Measurements from ENCODE around the gene ZNF441. TPM values are rescaled to one million over a fixed set of nuclear protein-coding genes. Genes with fewer than 3 reads are reported as not detected.

Gene ZNF441
- total and polyA plus RNA-seq, 7 experiments from 2014 or later: 3.9 to 23.8 (median 6.8) TPM

DNA sequence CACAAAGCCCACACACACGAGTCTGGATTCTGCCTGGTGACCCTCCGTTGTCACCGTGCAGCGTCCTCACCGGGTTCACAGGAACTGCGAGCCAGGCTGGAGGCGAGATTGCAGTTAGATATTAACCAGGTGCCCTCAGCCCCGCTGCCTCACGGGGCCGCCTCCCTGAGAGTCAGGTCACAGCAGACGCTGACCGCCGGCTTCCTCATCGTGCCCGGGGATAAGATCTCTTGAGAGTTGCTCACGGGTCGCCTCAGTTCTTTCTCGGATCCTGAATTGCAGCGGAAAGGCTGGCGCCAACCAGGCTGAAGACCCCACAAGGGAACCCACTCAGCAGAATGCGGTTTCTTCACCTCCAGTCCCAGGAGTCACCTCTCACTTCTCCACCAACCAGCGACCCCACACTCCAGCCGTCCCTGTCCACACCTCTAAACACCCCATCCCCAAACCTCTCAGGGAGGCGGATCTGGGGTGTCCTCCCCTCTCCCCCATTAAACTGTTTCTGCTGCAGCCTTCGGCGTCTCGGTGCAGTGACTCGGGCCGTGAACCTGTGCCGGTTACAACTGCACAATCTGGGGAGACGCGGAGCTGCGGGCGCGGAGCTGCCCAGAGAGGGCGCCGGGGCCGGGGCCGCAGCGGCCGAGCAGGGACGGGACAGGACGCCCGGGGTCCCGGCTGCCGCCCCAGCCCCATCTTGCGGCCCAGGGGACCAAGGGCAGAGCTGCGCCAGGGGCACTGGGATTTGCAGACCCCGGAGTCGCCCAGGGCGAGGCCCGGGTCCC lies 28.6 kb upstream of the ZNF441 start:
- peak; percentile 53 for ATAC-seq
- ChIA-PET POLR2A (interaction anchor here (0.6 to 1.6 kb wide), 3 partner anchors 28 to 250 kb away, joined by 3 to 7 read pairs (median 4); partner anchors contain the start of gene ZNF441), CTCF (no interaction called here)
- H3K36me3 Mint-ChIP-seq: peaks cover 0 to 8% (median 4%) of the 10 kb centered on the region in 5 donors
- peak overlapping the region; percentile 75 for H3K4me3 ChIP-seq (ENCODE audit: low read length)
- H3K27ac Mint-ChIP-seq: peak overlapping the region; percentile 72 to 96 (median 89)
- peaks cover 0 to 6% (median 0%) of the 10 kb centered on the region in 5 donors for H3K27me3 Mint-ChIP-seq
- peak overlapping the region; percentile 73 for H3K27ac ChIP-seq (ENCODE audit: low read depth, low read length)
- peak in 7 of 9 donors; percentile 5 to 33 (median 18) for DNase-seq
- H3K27me3 ChIP-seq (ENCODE audit: control insufficient read depth in 2 of 2, insufficient read depth in 2 of 2, low read length in 2 of 2): no peaks in the 10 kb centered on the region
- peak overlapping the region; percentile 94 to 100 (median 98) for H3K4me3 Mint-ChIP-seq
- no peaks in the 10 kb centered on the region for H3K36me3 ChIP-seq (ENCODE audit: control insufficient read depth in 2 of 3, insufficient read depth in 3 of 3, low read length in 3 of 3)
- intact Hi-C loops (cut with micrococcal nuclease): loop anchor here (1.0 to 5.0 kb wide), 9 partner anchors 29 to 391 kb away; partner anchors contain the start of genes CCDC159 (in 1 of the 2), ODAD3 (in 1 of the 2), PRKCSH (in 1 of the 2) and TMEM205 (in 1 of the 2)
- H3K9me3 ChIP-seq (ENCODE audit: control insufficient read depth in 2 of 3, low read length in 3 of 3): no peaks in the 10 kb centered on the region
- H3K9me3 Mint-ChIP-seq: peaks cover 0 to 5% (median 0%) of the 10 kb centered on the region in 11 donors
- H3K4me1 Mint-ChIP-seq: peaks cover 13 to 36% (median 26%) of the 10 kb centered on the region in 7 donors
- peaks cover 0 to 11% of the 10 kb centered on the region in 2 donors for H3K4me1 ChIP-seq (ENCODE audit: control insufficient read depth in 2 of 2, insufficient read depth in 2 of 2, low read length in 2 of 2)

- peaks cover 13 to 36% (median 25%) of the 10 kb centered on the region in 7 donors for H3K4me1 Mint-ChIP-seq
- Histone ChIP-seq H3K27me3 (ENCODE audit: control insufficient read depth in 2 of 2, insufficient read depth in 2 of 2, low read length in 2 of 2) (no peaks in the 10 kb centered on the region), H3K36me3 (ENCODE audit: control insufficient read depth in 2 of 3, insufficient read depth in 3 of 3, low read length in 3 of 3) (no peaks in the 10 kb centered on the region), H3K27ac (ENCODE audit: low read depth, low read length) (peak within 1 kb of the TSS; percentile 73), H3K9me3 (ENCODE audit: control insufficient read depth in 2 of 3, low read length in 3 of 3) (no peaks in the 10 kb centered on the region), H3K4me3 (ENCODE audit: low read length) (peak within 1 kb of the TSS; percentile 75), H3K4me1 (ENCODE audit: control insufficient read depth in 2 of 2, insufficient read depth in 2 of 2, low read length in 2 of 2) (peaks cover 0 to 11% of the 10 kb centered on the region in 2 donors)
- DNase-seq: peak; percentile 85 to 98 (median 96)
- H3K4me3 Mint-ChIP-seq: peak within 1 kb of the TSS; percentile 94 to 100 (median 98)
- ATAC-seq: peak; percentile 100
- CTCF ChIA-PET: no interaction called here
- peak within 1 kb of the TSS; percentile 82 to 98 (median 92) for H3K27ac Mint-ChIP-seq
- peaks cover 0 to 6% (median 4%) of the 10 kb centered on the region in 5 donors for H3K27me3 Mint-ChIP-seq
- intact Hi-C loops (cut with micrococcal nuclease): loop anchor here (1.0 to 5.0 kb wide), 11 partner anchors 28 to 392 kb away; partner anchors contain the start of genes ODAD3 (in 2 of the 2), PRKCSH (in 2 of the 2), CCDC159 (in 1 of the 2) and TMEM205 (in 1 of the 2)
- H3K36me3 Mint-ChIP-seq: peaks cover 0 to 8% (median 4%) of the 10 kb centered on the region in 5 donors
- POLR2A ChIA-PET: interaction anchor here (1.2 to 1.6 kb wide), 2 partner anchors 27 to 249 kb away, joined by 3 to 7 read pairs; partner anchors contain the start of gene ZNF441
- H3K9me3 Mint-ChIP-seq: peaks cover 0 to 7% (median 0%) of the 10 kb centered on the region in 11 donors
Observed at GRCh38 chr19:11738746-11739620, 27.8 kb upstream of the ZNF441 start, which contains the start of gene ZNF823. Gene ZNF823 (minus strand): TSS chr19:11738946. CDS start chr19:11738819, 127 bp downstream.

DNA sequence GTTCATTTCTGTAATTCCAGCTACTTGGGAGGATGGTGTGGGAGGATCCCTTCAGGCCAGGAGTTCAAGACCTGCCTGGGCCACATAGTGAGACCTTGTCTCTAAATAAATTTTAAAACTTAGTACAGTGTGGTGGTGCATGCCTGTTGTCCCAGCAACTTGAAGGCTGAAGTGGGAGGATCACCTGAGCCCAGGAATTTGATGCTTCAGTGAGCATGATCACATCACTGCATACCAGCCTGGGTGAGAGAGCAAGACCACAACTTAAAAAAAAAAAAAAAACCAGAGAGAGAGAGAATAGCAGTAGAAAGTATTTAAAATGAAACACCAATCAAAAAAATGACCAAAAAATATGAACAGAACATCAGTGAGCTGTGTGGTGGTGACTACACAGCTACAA lies 20.9 kb upstream of the ZNF441 start:
- H3K9me3 ChIP-seq (ENCODE audit: control insufficient read depth in 2 of 3, low read length in 3 of 3): peaks cover 0 to 14% (median 0%) of the 10 kb centered on the region in 3 experiments
- peaks cover 0 to 21% (median 0%) of the 10 kb centered on the region in 5 donors for H3K36me3 Mint-ChIP-seq
- H3K27me3 Mint-ChIP-seq: peaks cover 0 to 11% (median 5%) of the 10 kb centered on the region in 5 donors
- H3K9me3 Mint-ChIP-seq: peaks cover 1 to 56% (median 32%) of the 10 kb centered on the region in 11 donors
- DNase-seq (no peak), ATAC-seq (no peak)
- no peak overlapping the region for H3K4me3 Mint-ChIP-seq
- POLR2A ChIA-PET: interaction anchor here (0.6 to 1.1 kb wide), 2 partner anchors 21 to 284 kb away, joined by 3 to 5 read pairs; partner anchors contain the start of gene ZNF441
- H3K27ac Mint-ChIP-seq: no peak overlapping the region
- H3K27ac ChIP-seq (ENCODE audit: low read depth, low read length): no peak overlapping the region
- no peaks in the 10 kb centered on the region for H3K36me3 ChIP-seq (ENCODE audit: control insufficient read depth in 2 of 3, insufficient read depth in 3 of 3, low read length in 3 of 3)
- H3K4me1 Mint-ChIP-seq: no peaks in the 10 kb centered on the region
- no peak overlapping the region for H3K4me3 ChIP-seq (ENCODE audit: low read length)
- CTCF ChIA-PET: interaction anchor here (0.6 kb wide), 1 partner anchor 461 kb away, joined by 3 read pairs; no protein-coding TSS in a partner anchor
- H3K4me1 ChIP-seq (ENCODE audit: control insufficient read depth in 2 of 2, insufficient read depth in 2 of 2, low read length in 2 of 2): no peaks in the 10 kb centered on the region
- intact Hi-C loops (cut with micrococcal nuclease): no loop called here
- no peaks in the 10 kb centered on the region for H3K27me3 ChIP-seq (ENCODE audit: control insufficient read depth in 2 of 2, insufficient read depth in 2 of 2, low read length in 2 of 2)

GRCh38 chr19:11747277-11747676 lies 19.5 kb upstream of the ZNF441 start:
- intact Hi-C loops (cut with micrococcal nuclease): no loop called here
- peaks cover 0 to 14% (median 1%) of the 10 kb centered on the region in 3 experiments for H3K9me3 ChIP-seq (ENCODE audit: control insufficient read depth in 2 of 3, low read length in 3 of 3)
- H3K4me3 ChIP-seq (ENCODE audit: low read length): no peak overlapping the region
- no peaks in the 10 kb centered on the region for H3K4me1 Mint-ChIP-seq
- peaks cover 4 to 70% (median 42%) of the 10 kb centered on the region in 11 donors for H3K9me3 Mint-ChIP-seq
- DNase-seq (no peak), ATAC-seq (no peak)
- ChIA-PET CTCF (no interaction called here), POLR2A (no interaction called here)
- H3K27me3 Mint-ChIP-seq: peaks cover 0 to 19% (median 14%) of the 10 kb centered on the region in 5 donors
- no peaks in the 10 kb centered on the region for H3K4me1 ChIP-seq (ENCODE audit: control insufficient read depth in 2 of 2, insufficient read depth in 2 of 2, low read length in 2 of 2)
- no peak overlapping the region for H3K4me3 Mint-ChIP-seq
- H3K27ac Mint-ChIP-seq: no peak overlapping the region
- no peak overlapping the region for H3K27ac ChIP-seq (ENCODE audit: low read depth, low read length)
- no peaks in the 10 kb centered on the region for H3K27me3 ChIP-seq (ENCODE audit: control insufficient read depth in 2 of 2, insufficient read depth in 2 of 2, low read length in 2 of 2)
- peaks cover 0 to 22% (median 2%) of the 10 kb centered on the region in 5 donors for H3K36me3 Mint-ChIP-seq
- no peaks in the 10 kb centered on the region for H3K36me3 ChIP-seq (ENCODE audit: control insufficient read depth in 2 of 3, insufficient read depth in 3 of 3, low read length in 3 of 3)

GRCh38 chr19:11749751-11750150 lies 17.0 kb upstream of the ZNF441 start:
- Mint-ChIP-seq H3K9me3 (peaks cover 10 to 88% (median 47%) of the 10 kb centered on the region in 11 donors), H3K4me1 (no peaks in the 10 kb centered on the region), H3K36me3 (peaks cover 1 to 31% (median 12%) of the 10 kb centered on the region in 5 donors), H3K27ac (no peak overlapping the region), H3K27me3 (peaks cover 0 to 36% (median 19%) of the 10 kb centered on the region in 5 donors), H3K4me3 (no peak overlapping the region)
- DNase-seq (no peak), ATAC-seq (no peak)
- ChIA-PET POLR2A (no interaction called here), CTCF (no interaction called here)
- Histone ChIP-seq H3K27ac (ENCODE audit: low read depth, low read length) (no peak overlapping the region), H3K9me3 (ENCODE audit: control insufficient read depth in 2 of 3, low read length in 3 of 3) (peaks cover 0 to 14% (median 5%) of the 10 kb centered on the region in 3 experiments), H3K27me3 (ENCODE audit: control insufficient read depth in 2 of 2, insufficient read depth in 2 of 2, low read length in 2 of 2) (no peaks in the 10 kb centered on the region), H3K4me3 (ENCODE audit: low read length) (no peak overlapping the region), H3K4me1 (ENCODE audit: control insufficient read depth in 2 of 2, insufficient read depth in 2 of 2, low read length in 2 of 2) (no peaks in the 10 kb centered on the region), H3K36me3 (ENCODE audit: control insufficient read depth in 2 of 3, insufficient read depth in 3 of 3, low read length in 3 of 3) (no peaks in the 10 kb centered on the region)
- intact Hi-C loops (cut with micrococcal nuclease): no loop called here

DNA sequence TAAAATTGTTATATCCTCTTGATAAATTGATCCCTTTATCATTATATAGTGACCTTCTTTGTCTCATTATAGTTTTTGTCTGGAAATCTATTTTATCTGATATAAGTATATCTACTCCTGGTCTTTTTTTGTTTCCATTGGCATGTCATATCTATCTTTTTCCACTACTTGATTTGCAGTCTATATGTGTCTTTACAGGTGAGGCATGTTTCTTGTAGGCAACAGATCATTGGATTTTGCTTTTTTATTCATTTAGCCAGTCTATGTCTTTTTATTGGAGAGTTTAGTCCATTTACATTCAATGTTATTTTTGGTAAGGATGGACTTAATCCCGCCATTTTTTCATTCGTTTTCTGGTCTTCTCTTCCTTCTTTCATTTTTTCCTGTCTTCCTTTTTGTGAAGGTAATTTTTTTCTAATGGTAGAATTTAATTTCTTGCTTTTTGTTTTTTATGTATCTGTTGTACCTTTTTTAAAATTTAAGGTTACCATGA lies 14.5 kb upstream of the ZNF441 start:
- Mint-ChIP-seq H3K9me3 (peaks cover 14 to 95% (median 49%) of the 10 kb centered on the region in 11 donors), H3K27ac (no peak overlapping the region), H3K27me3 (peaks cover 0 to 36% (median 22%) of the 10 kb centered on the region in 5 donors), H3K36me3 (peaks cover 1 to 37% (median 16%) of the 10 kb centered on the region in 5 donors), H3K4me1 (no peaks in the 10 kb centered on the region), H3K4me3 (no peak overlapping the region)
- DNase-seq (no peak), ATAC-seq (no peak)
- CTCF ChIA-PET: interaction anchor here (0.6 kb wide), 1 partner anchor 29 kb away, joined by 3 read pairs; no protein-coding TSS in a partner anchor
- POLR2A ChIA-PET: no interaction called here
- no peak overlapping the region for H3K27ac ChIP-seq (ENCODE audit: low read depth, low read length)
- no peaks in the 10 kb centered on the region for H3K4me1 ChIP-seq (ENCODE audit: control insufficient read depth in 2 of 2, insufficient read depth in 2 of 2, low read length in 2 of 2)
- intact Hi-C loops (cut with micrococcal nuclease): no loop called here
- H3K9me3 ChIP-seq (ENCODE audit: control insufficient read depth in 2 of 3, low read length in 3 of 3): peaks cover 0 to 27% (median 7%) of the 10 kb centered on the region in 3 experiments
- no peak overlapping the region for H3K4me3 ChIP-seq (ENCODE audit: low read length)
- no peaks in the 10 kb centered on the region for H3K27me3 ChIP-seq (ENCODE audit: control insufficient read depth in 2 of 2, insufficient read depth in 2 of 2, low read length in 2 of 2)
- no peaks in the 10 kb centered on the region for H3K36me3 ChIP-seq (ENCODE audit: control insufficient read depth in 2 of 3, insufficient read depth in 3 of 3, low read length in 3 of 3)
